H9 (cell line): ENCODE results near the gene CD2BP2. TPM values are rescaled to one million over a fixed set of nuclear protein-coding genes. Genes with fewer than 3 reads are reported as not detected.

Source experiments
- DNase-seq: peaks from one replicate; pipeline ENCODE4 v3.0.0-alpha.2; 2017
- H2AFZ ChIP-seq: one replicate; pipeline ENCODE4 v1.6.1; 2013; ENCODE audit warnings: mild to moderate bottlenecking, low read length, control low read depth, moderate library complexity
- H2AK5ac ChIP-seq: 2 replicates; pipeline ENCODE4 v1.6.1; 2013; ENCODE audit warnings: low read length, control low read depth, mixed read lengths; ENCODE audit not compliant: insufficient read length
- H2BK120ac ChIP-seq: one replicate; pipeline ENCODE4 v1.6.1; 2013; ENCODE audit warnings: low read depth, mild to moderate bottlenecking, low read length, control low read depth, inconsistent platforms; ENCODE audit not compliant: poor library complexity, severe bottlenecking
- H2BK12ac ChIP-seq: 2 replicates; pipeline ENCODE4 v1.6.1; 2013; ENCODE audit warnings: low read length, control low read depth, mixed read lengths, low read depth; ENCODE audit not compliant: insufficient read length
- H2BK15ac ChIP-seq: 2 replicates; pipeline ENCODE4 v1.6.1; 2013; ENCODE audit warnings: low read depth, low read length, control low read depth
- H2BK20ac ChIP-seq: one replicate; pipeline ENCODE4 v1.6.1; 2013; ENCODE audit warnings: low read depth, mild to moderate bottlenecking, low read length, control low read depth, inconsistent platforms; ENCODE audit not compliant: poor library complexity, severe bottlenecking
- H2BK5ac ChIP-seq: 2 replicates; pipeline ENCODE4 v1.6.1; 2013; ENCODE audit warnings: low read length, control low read depth, mixed read lengths; ENCODE audit not compliant: insufficient read length
- H3K14ac ChIP-seq: 2 replicates; pipeline ENCODE4 v1.6.1; 2013; ENCODE audit warnings: low read length, control low read depth; ENCODE audit not compliant: insufficient read depth
- H3K18ac ChIP-seq: 2 replicates; pipeline ENCODE4 v1.6.1; 2013; ENCODE audit warnings: low read depth, mild to moderate bottlenecking, mixed read lengths, low read length, control low read depth; ENCODE audit not compliant: insufficient read length
- H3K23ac ChIP-seq: 2 replicates; pipeline ENCODE4 v1.6.1; 2013; ENCODE audit warnings: low read length, control low read depth, mixed read lengths, low read depth; ENCODE audit not compliant: insufficient read length
- H3K23me2 ChIP-seq: 2 replicates; pipeline ENCODE4 v1.6.1; 2013; ENCODE audit warnings: low read depth, mild to moderate bottlenecking, mixed read lengths, low read length, control low read depth; ENCODE audit not compliant: insufficient read length, poor library complexity, severe bottlenecking
- H3K27ac ChIP-seq: 2 replicates; pipeline ENCODE4 v1.5.1; 2013; ENCODE audit warnings: low read length, control low read depth, mixed read lengths, low read depth; ENCODE audit not compliant: insufficient read length
- H3K27me3 ChIP-seq: 2 replicates; pipeline ENCODE4 v1.6.1; 2013; ENCODE audit warnings: low read length, control low read depth, inconsistent platforms; ENCODE audit not compliant: insufficient read depth
- H3K4ac ChIP-seq: 2 replicates; pipeline ENCODE4 v1.6.1; 2013; ENCODE audit warnings: low read depth, mild to moderate bottlenecking, control low read depth, inconsistent platforms, low read length, moderate library complexity
- H3K4me1 ChIP-seq: 2 replicates; pipeline ENCODE4 v1.6.1; 2013; ENCODE audit warnings: low read length, control low read depth, inconsistent platforms; ENCODE audit not compliant: insufficient read depth
- H3K4me2 ChIP-seq: 2 replicates; pipeline ENCODE4 v1.6.1; 2013; ENCODE audit warnings: low read length, control low read depth, mixed read lengths; ENCODE audit not compliant: insufficient read length, insufficient read depth
- H3K56ac ChIP-seq: 2 replicates; pipeline ENCODE4 v1.6.1; 2013; ENCODE audit warnings: low read depth, mild to moderate bottlenecking, mixed read lengths, low read length, control low read depth; ENCODE audit not compliant: insufficient read length
- H3K79me1 ChIP-seq: 2 replicates; pipeline ENCODE4 v1.6.1; 2013; ENCODE audit warnings: low read depth, mild to moderate bottlenecking, moderate library complexity, low read length, control low read depth, inconsistent platforms; ENCODE audit not compliant: insufficient read depth, poor library complexity, severe bottlenecking
- H3K79me2 ChIP-seq: 2 replicates; pipeline ENCODE4 v1.6.1; 2013; ENCODE audit warnings: low read length, control low read depth, inconsistent platforms; ENCODE audit not compliant: insufficient read depth
- H3K9ac ChIP-seq: 2 replicates; pipeline ENCODE4 v1.6.1; 2013; ENCODE audit warnings: low read length, control low read depth, mixed read lengths; ENCODE audit not compliant: insufficient read length; ENCODE audit errors: extremely low read depth
- H3K9me3 ChIP-seq: one replicate; pipeline ENCODE4 v1.6.1; 2013; ENCODE audit warnings: low read depth, low read length, inconsistent platforms; ENCODE audit not compliant: control insufficient read depth
- H3T11ph ChIP-seq: one replicate; pipeline ENCODE4 v1.6.1; 2013; ENCODE audit warnings: mild to moderate bottlenecking, low read length, control low read depth, inconsistent platforms
- H4K20me1 ChIP-seq: one replicate; pipeline ENCODE4 v1.6.1; 2013; ENCODE audit not compliant: control insufficient read depth, insufficient read length, insufficient read depth
- H4K5ac ChIP-seq: 2 replicates; pipeline ENCODE4 v1.6.1; 2013; ENCODE audit warnings: low read depth, mild to moderate bottlenecking, mixed read lengths, low read length, control low read depth; ENCODE audit not compliant: insufficient read length
- H4K8ac ChIP-seq: replicated peaks from 2 replicates; pipeline ENCODE4 v1.6.1; 2013; ENCODE audit warnings: low read length, control low read depth, mixed read lengths, low read depth; ENCODE audit not compliant: insufficient read length
- H4K91ac ChIP-seq: 2 replicates; pipeline ENCODE4 v1.6.1; 2013; ENCODE audit warnings: low read depth, mild to moderate bottlenecking, moderate library complexity, mixed read lengths, low read length, control low read depth; ENCODE audit not compliant: insufficient read length
- H3K27ac Mint-ChIP-seq, 3 experiments: 2 replicates in 2 of 3; 3 replicates in 1 of 3; pipeline ENCODE4 v1.8.0; 2020 to 2021; ENCODE audit warnings: mixed read lengths in 3 of 3, mild to moderate bottlenecking in 1 of 3, moderate library complexity in 1 of 3
- H3K27me3 Mint-ChIP-seq: 2 replicates; pipeline ENCODE4 v1.8.0; 2021; ENCODE audit warnings: low read depth, mild to moderate bottlenecking, moderate library complexity, mixed read lengths
- H3K36me3 Mint-ChIP-seq, 3 experiments: 2 replicates in 2 of 3; 3 replicates in 1 of 3; pipeline ENCODE4 v1.8.0; 2020 to 2021; ENCODE audit warnings: low read depth in 3 of 3, mixed read lengths in 3 of 3; ENCODE audit not compliant: insufficient read depth in 1 of 3
- H3K4me1 Mint-ChIP-seq, 2 experiments: 2 replicates each; pipeline ENCODE4 v1.8.0; 2020; ENCODE audit warnings: mixed read lengths in 2 of 2
- H3K4me3 Mint-ChIP-seq, 2 experiments: 2 replicates in 1 of 2; 3 replicates in 1 of 2; pipeline ENCODE4 v1.8.0; 2020 to 2021; ENCODE audit warnings: mild to moderate bottlenecking in 2 of 2, mixed read lengths in 2 of 2, moderate library complexity in 1 of 2
- H3K9me3 Mint-ChIP-seq, 2 experiments: 2 replicates in 1 of 2; 3 replicates in 1 of 2; pipeline ENCODE4 v1.8.0; 2020; ENCODE audit warnings: mild to moderate bottlenecking in 2 of 2, mixed read lengths in 2 of 2, moderate library complexity in 1 of 2
- WGBS: extraction: QIAGEN DNeasy Blood & Tissue Kit; methylation state at CpG from one replicate; pipeline ENCODE4 v1.1.7; 2013; ENCODE audit warnings: missing lambda C conversion rate, low lambda C conversion rate, mixed read lengths; ENCODE audit not compliant: insufficient read length; ENCODE audit errors: extremely low coverage; 5-methylcytosine and 5-hydroxymethylcytosine counted together
- total RNA-seq: library from RNA; stranded (reverse); gene quantifications from 2 replicates; pipeline ENCODE4 v1.2.1, GENCODE V29; 2021
- TF ChIP-seq, protein P1 (sequence below): fragments of 200-600 bp; sonication (generic); conservative IDR thresholded peaks from 3 replicates; pipeline ENCODE4 v1.8.0; 2021; ENCODE audit warnings: antibody characterized with exemption, mild to moderate bottlenecking

The CD2BP2 gene
- total RNA-seq, 1 experiment from 2014 or later = 90.1 TPM

DNA sequence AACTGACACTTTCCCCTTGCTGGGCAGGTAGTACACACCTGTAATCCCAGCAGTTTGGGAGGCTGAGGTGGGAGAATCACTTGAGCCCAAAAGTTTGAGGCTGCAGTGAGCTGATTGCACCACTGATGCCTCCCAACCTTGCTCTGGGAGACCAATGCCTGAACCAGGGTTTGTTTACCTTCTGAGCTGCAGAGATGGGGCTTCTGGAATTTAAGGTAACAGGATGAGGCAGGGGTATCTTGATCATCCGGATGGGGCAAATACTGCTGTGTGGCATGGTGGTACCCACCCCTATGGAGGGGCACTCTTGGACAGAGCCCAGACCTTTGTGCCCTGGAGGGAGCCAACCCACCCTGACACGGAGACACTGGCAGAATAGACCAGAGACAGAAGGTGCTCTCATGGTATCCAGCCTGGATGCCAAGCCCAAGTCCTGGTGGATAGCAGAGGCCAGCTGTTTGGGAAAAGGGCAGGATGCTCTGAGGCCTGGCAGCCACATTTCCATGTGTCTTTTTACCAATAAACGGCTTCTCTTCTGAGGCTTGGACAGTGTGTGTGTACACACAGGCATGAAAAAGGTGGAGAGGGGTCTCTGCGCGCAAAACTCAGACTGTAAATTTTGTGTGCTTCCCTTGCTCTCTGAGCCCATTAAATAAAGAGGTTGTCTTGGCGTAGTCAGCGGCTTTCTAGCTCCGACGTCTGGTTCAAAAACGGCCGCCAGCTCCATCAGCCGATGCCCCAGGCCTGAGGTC, 44.5 kb upstream of the CD2BP2 start:
- Histone ChIP-seq H3T11ph (no peak overlapping the region), H3K23me2 (peaks cover 15% of the 10 kb centered on the region), H3K56ac (no peak overlapping the region), H3K4me2 (peak overlapping the region; percentile 47), H2BK120ac (no peak overlapping the region), H3K18ac (peak overlapping the region; percentile 59), H2AFZ (no peak overlapping the region), H2BK20ac (no peak overlapping the region), H3K79me2 (peaks cover 4% of the 10 kb centered on the region; the same call in 1 of the 2 replicates), H2AK5ac (no peak overlapping the region), H3K4ac (no peak overlapping the region; the same call in 1 of the 2 replicates), H3K79me1 (no peaks in the 10 kb centered on the region), H4K91ac (no peak overlapping the region), H3K9me3 (no peaks in the 10 kb centered on the region), H4K8ac (no peak overlapping the region), H4K20me1 (no peaks in the 10 kb centered on the region), H3K23ac (no peak overlapping the region), H3K27me3 (no peaks in the 10 kb centered on the region), H3K27ac (peak overlapping the region; percentile 12), H3K4me1 (no peaks in the 10 kb centered on the region; the same call in 1 of the 2 replicates), H2BK12ac (no peak overlapping the region), H2BK5ac (no peak overlapping the region), H3K14ac (peak overlapping the region; percentile 42; the same call in 1 of the 2 replicates), H2BK15ac (no peak overlapping the region), H3K9ac (peak overlapping the region; percentile 75), H4K5ac (no peak overlapping the region)
- Mint-ChIP-seq H3K4me3 (peak overlapping the region; percentile 67 to 84), H3K27me3 (peaks cover 2% of the 10 kb centered on the region), H3K36me3 (peaks cover 9 to 33% (median 20%) of the 10 kb centered on the region in 3 experiments; a peak in 6 of 7 replicates), H3K9me3 (no peaks in the 10 kb centered on the region; a peak in 1 of 5 replicates), H3K4me1 (peaks cover 27 to 34% of the 10 kb centered on the region in 2 experiments), H3K27ac (peak overlapping the region; percentile 96 to 98 (median 98))
- WGBS = no CpG with 5 or more reads among the region's 12 CpGs
- TF ChIP-seq, protein P1, sequence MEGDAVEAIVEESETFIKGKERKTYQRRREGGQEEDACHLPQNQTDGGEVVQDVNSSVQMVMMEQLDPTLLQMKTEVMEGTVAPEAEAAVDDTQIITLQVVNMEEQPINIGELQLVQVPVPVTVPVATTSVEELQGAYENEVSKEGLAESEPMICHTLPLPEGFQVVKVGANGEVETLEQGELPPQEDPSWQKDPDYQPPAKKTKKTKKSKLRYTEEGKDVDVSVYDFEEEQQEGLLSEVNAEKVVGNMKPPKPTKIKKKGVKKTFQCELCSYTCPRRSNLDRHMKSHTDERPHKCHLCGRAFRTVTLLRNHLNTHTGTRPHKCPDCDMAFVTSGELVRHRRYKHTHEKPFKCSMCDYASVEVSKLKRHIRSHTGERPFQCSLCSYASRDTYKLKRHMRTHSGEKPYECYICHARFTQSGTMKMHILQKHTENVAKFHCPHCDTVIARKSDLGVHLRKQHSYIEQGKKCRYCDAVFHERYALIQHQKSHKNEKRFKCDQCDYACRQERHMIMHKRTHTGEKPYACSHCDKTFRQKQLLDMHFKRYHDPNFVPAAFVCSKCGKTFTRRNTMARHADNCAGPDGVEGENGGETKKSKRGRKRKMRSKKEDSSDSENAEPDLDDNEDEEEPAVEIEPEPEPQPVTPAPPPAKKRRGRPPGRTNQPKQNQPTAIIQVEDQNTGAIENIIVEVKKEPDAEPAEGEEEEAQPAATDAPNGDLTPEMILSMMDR = no peak
- DNase-seq = peak; percentile 37
